GM19351 (cell line): ENCODE data around the gene CDH4.

ENCODE experiments used
- ATAC-seq: cut with Tn5 transposase; IDR thresholded peaks from one replicate; pipeline ENCODE4 v1.9.1; 2021; ENCODE audit warnings: mild to moderate bottlenecking, moderate library complexity; ENCODE audit not compliant: unreplicated experiment

CDH4 gene

GRCh38 chr20:61722146-61722678 lies 470.2 kb downstream of the CDH4 start:
- no peak for ATAC-seq

- ATAC-seq, result no peak
Observed at GRCh38 chr20:61723529-61724257, 471.6 kb downstream of the CDH4 start.

- ATAC-seq, result no peak
Observed at GRCh38 chr20:61724376-61724775, 472.3 kb downstream of the CDH4 start.

- no peak for ATAC-seq
Observed at GRCh38 chr20:61725145-61725544, 473.1 kb downstream of the CDH4 start.

GRCh38 chr20:61725966-61726365 lies 473.9 kb downstream of the CDH4 start:
- no peak for ATAC-seq

- no peak for ATAC-seq
Observed at GRCh38 chr20:61726979-61727378, 474.9 kb downstream of the CDH4 start.

- no peak for ATAC-seq
Observed at GRCh38 chr20:61727761-61728160, 475.7 kb downstream of the CDH4 start.

- no peak for ATAC-seq
Observed at GRCh38 chr20:61728326-61728725, 476.3 kb downstream of the CDH4 start.

- no peak for ATAC-seq
Observed at GRCh38 chr20:61728786-61729770, 477.0 kb downstream of the CDH4 start.

- no peak for ATAC-seq
Observed at GRCh38 chr20:61730631-61731362, 478.7 kb downstream of the CDH4 start.

GRCh38 chr20:61731363-61732181 lies 479.5 kb downstream of the CDH4 start:
- no peak for ATAC-seq

GRCh38 chr20:61732511-61733210 lies 480.6 kb downstream of the CDH4 start:
- no peak for ATAC-seq

GRCh38 chr20:61733216-61733615 lies 481.2 kb downstream of the CDH4 start:
- ATAC-seq, result no peak

- no peak for ATAC-seq
Observed at GRCh38 chr20:61733891-61734732, 482.1 kb downstream of the CDH4 start.

- ATAC-seq, result no peak
Observed at GRCh38 chr20:61734733-61735502, 482.9 kb downstream of the CDH4 start.

- ATAC-seq, result no peak
Observed at GRCh38 chr20:61735503-61735785, 483.4 kb downstream of the CDH4 start.

- ATAC-seq, result no peak
Observed at GRCh38 chr20:61736001-61736635, 484.1 kb downstream of the CDH4 start.
